Parathyroid adenoma (tissue), 2 donors: ENCODE data around the gene TMEM233.
A peak's percentile ranks its signal among the peaks of the same experiment; 100 is the strongest.

Experiments used
- H2AFZ ChIP-seq: fragments of 300-600 bp; sonication (generic); one replicate; pipeline ENCODE4 v1.7.0; 2017; ENCODE audit warnings: antibody characterized with exemption, mild to moderate bottlenecking
- H3K27ac ChIP-seq: fragments of 300-600 bp; sonication (generic); one replicate; pipeline ENCODE4 v1.7.0; 2017
- H3K27me3 ChIP-seq: fragments of 300-600 bp; sonication (generic); one replicate; pipeline ENCODE4 v1.7.0; 2017; ENCODE audit warnings: low read length; ENCODE audit not compliant: control insufficient read depth, insufficient read depth
- H3K36me3 ChIP-seq: fragments of 300-600 bp; sonication (generic); one replicate; pipeline ENCODE4 v1.7.0; 2017; ENCODE audit warnings: low read length; ENCODE audit not compliant: control insufficient read depth, insufficient read depth
- H3K4me1 ChIP-seq: fragments of 300-600 bp; sonication (generic); one replicate; pipeline ENCODE4 v1.7.0; 2017; ENCODE audit warnings: control low read depth
- H3K4me2 ChIP-seq: fragments of 300-600 bp; sonication (generic); one replicate; pipeline ENCODE4 v1.7.0; 2017; ENCODE audit warnings: low read length
- H3K4me3 ChIP-seq: fragments of 300-600 bp; sonication (generic); one replicate; pipeline ENCODE4 v1.7.0; 2017; ENCODE audit warnings: low read depth, low read length
- H3K79me2 ChIP-seq: fragments of 300-600 bp; sonication (generic); one replicate; pipeline ENCODE4 v1.7.0; 2017; ENCODE audit warnings: control low read depth
- H3K9ac ChIP-seq: fragments of 300-600 bp; sonication (generic); one replicate; pipeline ENCODE4 v1.7.0; 2017; ENCODE audit warnings: mild to moderate bottlenecking
- H3K9me3 ChIP-seq: fragments of 300-600 bp; sonication (generic); one replicate; pipeline ENCODE4 v1.7.0; 2017; ENCODE audit warnings: low read length; ENCODE audit not compliant: control insufficient read depth
- CTCF ChIP-seq: fragments of 300-600 bp; sonication (generic); IDR thresholded peaks from one replicate; pipeline ENCODE4 v1.7.0; 2017; ENCODE audit warnings: antibody characterized with exemption, mild to moderate bottlenecking
- donor health status: primary hyperparathyroidism.

Gene TMEM233

DNA sequence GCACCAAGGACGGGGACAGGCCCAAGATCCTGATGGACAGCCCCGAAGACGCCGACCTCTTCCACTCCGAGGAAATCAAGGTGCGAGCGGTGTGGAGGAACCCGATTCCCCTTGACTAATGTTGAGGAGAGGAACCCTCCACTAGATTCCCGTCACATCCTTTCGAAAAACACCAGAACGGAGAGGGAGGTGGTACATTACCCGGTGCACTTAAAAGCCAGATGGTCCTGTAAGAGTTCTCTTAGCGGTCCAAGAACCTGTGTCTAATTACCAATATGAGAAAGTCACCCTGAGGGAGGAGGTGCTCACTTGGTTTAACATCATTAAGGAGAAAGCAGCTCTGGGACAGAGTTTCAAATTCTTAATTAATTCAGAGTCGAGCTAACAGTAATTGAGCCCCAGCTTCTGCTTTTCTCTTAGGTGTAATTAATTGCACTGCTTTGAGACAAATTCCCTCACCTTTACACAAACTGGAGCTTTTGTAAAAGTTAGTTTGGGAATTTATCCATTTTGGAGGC is 74.8 kb downstream of the TMEM233 start:
- peak overlapping the region; percentile 98 for H2AFZ ChIP-seq
- H3K4me1 ChIP-seq, result peaks cover 38% of the 10 kb centered on the region
- peaks cover 7% of the 10 kb centered on the region for H3K79me2 ChIP-seq
- peak overlapping the region; percentile 88 for H3K4me2 ChIP-seq
- H3K27me3 ChIP-seq, result no peaks in the 10 kb centered on the region
- peak overlapping the region; percentile 78 for H3K27ac ChIP-seq
- no peak for TF ChIP-seq CTCF
- peak overlapping the region; percentile 81 for H3K9ac ChIP-seq
- H3K9me3 ChIP-seq, result no peaks in the 10 kb centered on the region
- H3K36me3 ChIP-seq, result no peaks in the 10 kb centered on the region
- peak overlapping the region; percentile 93 for H3K4me3 ChIP-seq

- Histone ChIP-seq H3K27ac (peak overlapping the region; percentile 20), H3K79me2 (peaks cover 7% of the 10 kb centered on the region), H3K4me3 (no peak overlapping the region), H3K4me2 (no peak overlapping the region), H3K9ac (no peak overlapping the region), H2AFZ (no peak overlapping the region), H3K9me3 (no peaks in the 10 kb centered on the region), H3K27me3 (no peaks in the 10 kb centered on the region), H3K4me1 (peaks cover 33% of the 10 kb centered on the region), H3K36me3 (no peaks in the 10 kb centered on the region)
- no peak for TF ChIP-seq CTCF
Observed at GRCh38 chr12:119669744-119670472, 76.3 kb downstream of the TMEM233 start.

DNA sequence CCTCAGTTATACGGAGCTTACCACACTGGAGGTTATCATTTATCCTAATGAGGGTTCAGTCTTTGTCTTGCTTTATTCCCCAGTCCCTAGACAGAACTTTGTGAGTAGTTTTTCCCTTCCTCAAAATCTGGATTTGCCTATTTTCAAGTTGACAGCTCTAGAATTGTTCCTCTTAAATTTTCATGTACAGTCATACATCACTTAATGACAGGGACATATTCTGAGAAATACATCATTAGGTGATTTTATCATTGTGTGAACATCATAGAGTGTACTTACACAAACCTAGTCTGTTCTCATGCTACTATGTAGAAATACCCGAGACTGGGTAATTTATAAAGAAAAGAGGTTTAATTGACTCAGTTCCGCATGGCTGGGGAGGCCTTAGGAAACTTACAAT is 77.5 kb downstream of the TMEM233 start:
- Histone ChIP-seq H3K27me3 (no peaks in the 10 kb centered on the region), H2AFZ (no peak overlapping the region), H3K9ac (no peak overlapping the region), H3K4me3 (no peak overlapping the region), H3K36me3 (no peaks in the 10 kb centered on the region), H3K4me1 (peaks cover 22% of the 10 kb centered on the region), H3K9me3 (no peaks in the 10 kb centered on the region), H3K4me2 (no peak overlapping the region), H3K27ac (no peak overlapping the region), H3K79me2 (peaks cover 7% of the 10 kb centered on the region)
- no peak for TF ChIP-seq CTCF

DNA sequence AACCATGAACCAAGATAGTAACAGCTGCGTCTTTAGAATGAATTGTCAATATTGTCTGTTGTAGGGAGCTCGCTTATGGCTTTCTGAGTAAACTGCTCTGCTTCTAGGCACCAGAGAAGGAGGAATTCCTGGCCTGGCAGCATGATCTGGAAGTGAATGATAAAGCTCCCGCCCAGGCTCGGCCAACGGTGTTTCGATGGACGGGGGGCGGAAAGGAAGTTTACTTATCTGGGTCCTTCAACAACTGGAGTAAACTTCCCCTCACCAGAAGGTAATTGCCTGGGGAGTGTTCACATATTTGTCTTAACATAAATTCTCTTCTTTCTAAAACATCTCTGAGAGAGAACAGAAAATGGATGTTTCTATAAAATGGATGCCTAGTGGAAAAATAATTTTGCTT is 78.6 kb downstream of the TMEM233 start:
- H3K79me2 ChIP-seq, result peaks cover 7% of the 10 kb centered on the region
- H3K27me3 ChIP-seq, result no peaks in the 10 kb centered on the region
- no peak overlapping the region for H2AFZ ChIP-seq
- H3K9ac ChIP-seq, result no peak overlapping the region
- no peak overlapping the region for H3K4me3 ChIP-seq
- H3K36me3 ChIP-seq, result no peaks in the 10 kb centered on the region
- H3K9me3 ChIP-seq, result no peaks in the 10 kb centered on the region
- no peak for TF ChIP-seq CTCF
- H3K4me1 ChIP-seq, result peaks cover 11% of the 10 kb centered on the region
- H3K4me2 ChIP-seq, result no peak overlapping the region
- H3K27ac ChIP-seq, result peak overlapping the region; percentile 63

GRCh38 chr12:119673634-119674033 is 80.1 kb downstream of the TMEM233 start:
- Histone ChIP-seq H3K9me3 (no peaks in the 10 kb centered on the region), H3K79me2 (peaks cover under 1% of the 10 kb centered on the region), H3K4me1 (peaks cover 6% of the 10 kb centered on the region), H3K36me3 (no peaks in the 10 kb centered on the region), H3K27ac (peak overlapping the region; percentile 70), H3K9ac (no peak overlapping the region), H3K4me3 (no peak overlapping the region), H3K27me3 (no peaks in the 10 kb centered on the region), H3K4me2 (no peak overlapping the region), H2AFZ (no peak overlapping the region)
- TF ChIP-seq CTCF, result no peak
